Measurements from ENCODE around the gene NDUFS3. TPM values are rescaled to one million over a fixed set of nuclear protein-coding genes. Genes with fewer than 3 reads are reported as not detected.

Gene NDUFS3
- total RNA-seq, 2 experiments from 2014 or later, result 139 to 144 TPM

GRCh38 chr11:47534704-47535251, 44.1 kb upstream of the NDUFS3 start:
- Mint-ChIP-seq H3K27ac (peak overlapping the region; percentile 65), H3K36me3 (ENCODE audit: low read depth) (peaks cover 36% of the 10 kb centered on the region), H3K9me3 (no peaks in the 10 kb centered on the region), H3K4me3 (peak overlapping the region; percentile 25), H3K4me1 (ENCODE audit: low read depth) (peaks cover 56% of the 10 kb centered on the region), H3K27me3 (no peaks in the 10 kb centered on the region)
- H3K36me3 ChIP-seq (ENCODE audit: insufficient read depth, low read length), result peaks cover 21% of the 10 kb centered on the region
- ChIA-PET CTCF (interaction anchor here (2.1 kb wide), 1 partner anchor 9 kb away, joined by 8 read pairs; no protein-coding TSS in a partner anchor), POLR2A (interaction anchor here (1.0 kb wide), 1 partner anchor 44 kb away, joined by 3 read pairs; the partner anchor contains the start of gene KBTBD4)
- DNase-seq (no peak), ATAC-seq (ENCODE audit: poor library complexity) (no peak)
- H3K4me1 ChIP-seq (ENCODE audit: insufficient read depth, low read length), result peaks cover 45% of the 10 kb centered on the region
- H3K27me3 ChIP-seq (ENCODE audit: control insufficient read depth in 1 of 2, insufficient read depth in 2 of 2, low read length in 2 of 2), result no peaks in the 10 kb centered on the region
- intact Hi-C loops (cut with DNase I, micrococcal nuclease), result no loop called here
- H3K4me3 ChIP-seq (ENCODE audit: low read length), result no peak overlapping the region
- no peak for TF ChIP-seq CTCF (IDR thresholded peaks at IDR 0.05)
- H3K9me3 ChIP-seq (ENCODE audit: control insufficient read depth in 1 of 2, insufficient read depth in 1 of 2, low read length in 2 of 2), result no peaks in the 10 kb centered on the region
- H3K27ac ChIP-seq (ENCODE audit: low read depth in 1 of 2, low read length in 2 of 2), result no peak overlapping the region

GRCh38 chr11:47536915-47537314, 42.0 kb upstream of the NDUFS3 start:
- Mint-ChIP-seq H3K4me3 (no peak overlapping the region), H3K27me3 (no peaks in the 10 kb centered on the region), H3K27ac (no peak overlapping the region), H3K9me3 (no peaks in the 10 kb centered on the region), H3K36me3 (ENCODE audit: low read depth) (peaks cover 46% of the 10 kb centered on the region), H3K4me1 (ENCODE audit: low read depth) (peaks cover 61% of the 10 kb centered on the region)
- ChIA-PET CTCF (interaction anchor here (0.7 to 7.9 kb wide), 4 partner anchors 10 to 645 kb away, joined by 3 to 31 read pairs (median 3); partner anchors contain the start of gene CELF1), POLR2A (interaction anchor here (1.4 kb wide), 1 partner anchor 14 kb away, joined by 3 read pairs; no protein-coding TSS in a partner anchor)
- Histone ChIP-seq H3K27me3 (ENCODE audit: control insufficient read depth in 1 of 2, insufficient read depth in 2 of 2, low read length in 2 of 2) (no peaks in the 10 kb centered on the region), H3K4me1 (ENCODE audit: insufficient read depth, low read length) (peaks cover 50% of the 10 kb centered on the region), H3K4me3 (ENCODE audit: low read length) (no peak overlapping the region), H3K9me3 (ENCODE audit: control insufficient read depth in 1 of 2, insufficient read depth in 1 of 2, low read length in 2 of 2) (no peaks in the 10 kb centered on the region), H3K27ac (ENCODE audit: low read depth in 1 of 2, low read length in 2 of 2) (no peak overlapping the region), H3K36me3 (ENCODE audit: insufficient read depth, low read length) (peaks cover 12% of the 10 kb centered on the region)
- TF ChIP-seq CTCF (IDR thresholded peaks at IDR 0.05), result no peak
- no peak for DNase-seq
- ATAC-seq (ENCODE audit: poor library complexity), result no peak
- intact Hi-C loops (cut with DNase I, micrococcal nuclease), result no loop called here

GRCh38 chr11:47538741-47539565, 39.9 kb upstream of the NDUFS3 start:
- Mint-ChIP-seq H3K9me3 (no peaks in the 10 kb centered on the region), H3K27ac (peak overlapping the region; percentile 77), H3K4me1 (ENCODE audit: low read depth) (peaks cover 70% of the 10 kb centered on the region), H3K4me3 (peak overlapping the region; percentile 23), H3K27me3 (no peaks in the 10 kb centered on the region), H3K36me3 (ENCODE audit: low read depth) (peaks cover 40% of the 10 kb centered on the region)
- CTCF ChIA-PET, result interaction anchor here (0.7 to 7.9 kb wide), 2 partner anchors 13 to 280 kb away, joined by 3 to 31 read pairs; partner anchors contain the start of gene CELF1
- no peak overlapping the region for H3K4me3 ChIP-seq (ENCODE audit: low read length)
- H3K27ac ChIP-seq (ENCODE audit: low read depth in 1 of 2, low read length in 2 of 2), result no peak overlapping the region
- DNase-seq, result no peak
- ATAC-seq (ENCODE audit: poor library complexity), result no peak
- peaks cover 56% of the 10 kb centered on the region for H3K4me1 ChIP-seq (ENCODE audit: insufficient read depth, low read length)
- no peak for TF ChIP-seq CTCF (IDR thresholded peaks at IDR 0.05)
- no peaks in the 10 kb centered on the region for H3K9me3 ChIP-seq (ENCODE audit: control insufficient read depth in 1 of 2, insufficient read depth in 1 of 2, low read length in 2 of 2)
- H3K27me3 ChIP-seq (ENCODE audit: control insufficient read depth in 1 of 2, insufficient read depth in 2 of 2, low read length in 2 of 2), result no peaks in the 10 kb centered on the region
- intact Hi-C loops (cut with DNase I, micrococcal nuclease), result no loop called here
- H3K36me3 ChIP-seq (ENCODE audit: insufficient read depth, low read length), result peaks cover 16% of the 10 kb centered on the region
- POLR2A ChIA-PET, result interaction anchor here (0.6 to 2.2 kb wide), 3 partner anchors 14 to 200 kb away, joined by 3 to 7 read pairs (median 3); no protein-coding TSS in a partner anchor
